ENCODE data around the gene EGFL6. TPM values are rescaled to one million over a fixed set of nuclear protein-coding genes. Genes with fewer than 3 reads are reported as not detected.

The EGFL6 gene
- total RNA-seq, 1 experiment from 2014 or later = 0.96 TPM

DNA sequence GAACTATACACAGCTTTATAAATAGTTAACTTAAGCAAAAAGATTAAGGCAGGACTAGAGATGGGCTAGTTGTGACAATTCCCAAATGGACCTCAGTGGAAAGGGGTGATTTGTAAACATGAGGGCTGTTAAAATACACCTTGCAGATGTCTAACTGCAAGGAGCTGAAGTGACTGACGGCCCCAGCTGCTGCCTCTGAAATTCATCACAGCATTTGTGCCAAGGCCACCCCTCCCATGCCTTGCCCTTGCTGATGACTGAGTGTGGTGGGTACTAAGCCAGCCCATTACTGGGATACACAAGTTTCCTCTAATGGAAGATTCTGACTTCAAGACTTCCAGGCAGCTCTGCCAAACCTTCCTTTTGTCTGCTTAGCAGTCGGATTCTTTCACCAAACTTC, 23.7 kb upstream of the EGFL6 start:
- H3K4me3 Mint-ChIP-seq = no peak overlapping the region
- CTCF ChIA-PET = no interaction called here
- 0 out of 2 replicates have a peak, but pooled peaks cover 4% of the 10 kb centered on the region for H3K4me1 Mint-ChIP-seq
- POLR2A ChIA-PET = no interaction called here
- DNase-seq (ENCODE audit: low spot score) = no peak
- no peak for TF ChIP-seq NR1H2 (CRISPR knock-in tag; IDR thresholded peaks at IDR 0.05)
- no peak for TF ChIP-seq TEAD1 (CRISPR knock-in tag; IDR thresholded peaks at IDR 0.05)
- TF ChIP-seq FOXP1 (CRISPR knock-in tag; IDR thresholded peaks at IDR 0.05; ENCODE audit: borderline replicate concordance) = no peak
- H3K27me3 Mint-ChIP-seq (ENCODE audit: low read depth) = no peaks in the 10 kb centered on the region
- ATAC-seq = no peak
- no peaks in the 10 kb centered on the region for H3K9me3 Mint-ChIP-seq
- H3K27ac Mint-ChIP-seq = no peak overlapping the region
- H3K36me3 Mint-ChIP-seq = no peaks in the 10 kb centered on the region

DNA sequence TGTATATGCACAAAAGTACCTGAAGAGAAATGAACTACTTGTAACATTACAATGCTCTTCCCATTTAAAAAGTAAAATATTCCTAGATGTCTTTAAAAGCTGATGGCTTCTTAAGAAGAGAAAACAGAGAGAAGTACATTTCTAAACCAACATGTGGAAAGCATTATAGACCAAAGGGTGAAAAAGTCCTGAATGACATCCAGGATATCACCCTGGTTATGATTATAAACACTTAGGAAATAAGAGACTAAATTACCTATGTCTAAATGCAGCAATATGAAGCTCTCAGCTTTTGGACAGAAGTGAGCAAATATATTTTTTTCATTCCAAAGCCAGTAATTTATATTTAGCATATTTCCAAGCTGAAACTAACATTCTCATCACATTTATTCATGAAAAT, 21.7 kb upstream of the EGFL6 start:
- Mint-ChIP-seq H3K9me3 (no peaks in the 10 kb centered on the region), H3K4me3 (no peak overlapping the region), H3K27me3 (ENCODE audit: low read depth) (no peaks in the 10 kb centered on the region), H3K27ac (no peak overlapping the region), H3K36me3 (no peaks in the 10 kb centered on the region), H3K4me1 (0 out of 2 replicates have a peak, but pooled peaks cover 4% of the 10 kb centered on the region)
- DNase-seq (ENCODE audit: low spot score) (no peak), ATAC-seq (no peak)
- ChIA-PET CTCF (no interaction called here), POLR2A (no interaction called here)
- no peak for TF ChIP-seq ZNF138 (CRISPR knock-in tag; conservative IDR thresholded peaks at IDR 0.05)
- TF ChIP-seq, protein P1, sequence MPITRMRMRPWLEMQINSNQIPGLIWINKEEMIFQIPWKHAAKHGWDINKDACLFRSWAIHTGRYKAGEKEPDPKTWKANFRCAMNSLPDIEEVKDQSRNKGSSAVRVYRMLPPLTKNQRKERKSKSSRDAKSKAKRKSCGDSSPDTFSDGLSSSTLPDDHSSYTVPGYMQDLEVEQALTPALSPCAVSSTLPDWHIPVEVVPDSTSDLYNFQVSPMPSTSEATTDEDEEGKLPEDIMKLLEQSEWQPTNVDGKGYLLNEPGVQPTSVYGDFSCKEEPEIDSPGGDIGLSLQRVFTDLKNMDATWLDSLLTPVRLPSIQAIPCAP (CRISPR knock-in tag; IDR thresholded peaks at IDR 0.05) = no peak
- no peak for TF ChIP-seq TCF7 (CRISPR knock-in tag; IDR thresholded peaks at IDR 0.05; ENCODE audit: low read depth)
- no peak for TF ChIP-seq TEAD1 (CRISPR knock-in tag; IDR thresholded peaks at IDR 0.05)
- TF ChIP-seq, protein P2, sequence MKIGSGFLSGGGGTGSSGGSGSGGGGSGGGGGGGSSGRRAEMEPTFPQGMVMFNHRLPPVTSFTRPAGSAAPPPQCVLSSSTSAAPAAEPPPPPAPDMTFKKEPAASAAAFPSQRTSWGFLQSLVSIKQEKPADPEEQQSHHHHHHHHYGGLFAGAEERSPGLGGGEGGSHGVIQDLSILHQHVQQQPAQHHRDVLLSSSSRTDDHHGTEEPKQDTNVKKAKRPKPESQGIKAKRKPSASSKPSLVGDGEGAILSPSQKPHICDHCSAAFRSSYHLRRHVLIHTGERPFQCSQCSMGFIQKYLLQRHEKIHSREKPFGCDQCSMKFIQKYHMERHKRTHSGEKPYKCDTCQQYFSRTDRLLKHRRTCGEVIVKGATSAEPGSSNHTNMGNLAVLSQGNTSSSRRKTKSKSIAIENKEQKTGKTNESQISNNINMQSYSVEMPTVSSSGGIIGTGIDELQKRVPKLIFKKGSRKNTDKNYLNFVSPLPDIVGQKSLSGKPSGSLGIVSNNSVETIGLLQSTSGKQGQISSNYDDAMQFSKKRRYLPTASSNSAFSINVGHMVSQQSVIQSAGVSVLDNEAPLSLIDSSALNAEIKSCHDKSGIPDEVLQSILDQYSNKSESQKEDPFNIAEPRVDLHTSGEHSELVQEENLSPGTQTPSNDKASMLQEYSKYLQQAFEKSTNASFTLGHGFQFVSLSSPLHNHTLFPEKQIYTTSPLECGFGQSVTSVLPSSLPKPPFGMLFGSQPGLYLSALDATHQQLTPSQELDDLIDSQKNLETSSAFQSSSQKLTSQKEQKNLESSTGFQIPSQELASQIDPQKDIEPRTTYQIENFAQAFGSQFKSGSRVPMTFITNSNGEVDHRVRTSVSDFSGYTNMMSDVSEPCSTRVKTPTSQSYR (CRISPR knock-in tag; IDR thresholded peaks at IDR 0.05) = no peak
- no peak for TF ChIP-seq ZNF671 (CRISPR knock-in tag; IDR thresholded peaks at IDR 0.05)
- no peak for TF ChIP-seq ATF3 (CRISPR knock-in tag; conservative IDR thresholded peaks at IDR 0.05)
- no peak for TF ChIP-seq E2F4 (CRISPR knock-in tag; IDR thresholded peaks at IDR 0.05; ENCODE audit: borderline replicate concordance, low read depth)
- TF ChIP-seq SOX15 (CRISPR knock-in tag; IDR thresholded peaks at IDR 0.05) = no peak
- no peak for TF ChIP-seq GRHL2 (CRISPR knock-in tag; IDR thresholded peaks at IDR 0.05; ENCODE audit: insufficient replicate concordance, severe bottlenecking)

DNA sequence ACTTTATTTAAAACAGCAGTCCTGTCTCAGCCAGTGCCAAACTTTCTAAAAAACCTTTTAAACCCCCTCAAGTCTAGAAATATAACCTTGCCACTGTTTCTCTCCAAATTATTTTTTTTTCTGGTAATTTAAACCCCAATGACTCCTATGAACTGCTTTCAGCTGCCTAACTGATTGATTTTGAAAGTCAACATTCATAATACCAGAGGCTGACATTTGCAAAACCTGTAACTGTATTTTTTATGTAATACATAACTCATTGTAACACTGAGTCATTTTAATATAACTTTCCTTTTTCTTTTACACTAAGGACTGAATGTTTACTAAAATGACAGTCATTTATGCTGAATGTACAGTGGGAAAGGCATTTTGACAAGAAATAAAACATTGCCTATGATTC, 19.1 kb upstream of the EGFL6 start:
- no peak for ATAC-seq
- H3K36me3 Mint-ChIP-seq = no peaks in the 10 kb centered on the region
- POLR2A ChIA-PET = no interaction called here
- no peak overlapping the region for H3K27ac Mint-ChIP-seq
- DNase-seq (ENCODE audit: low spot score) = no peak
- TF ChIP-seq USF2 (CRISPR knock-in tag; IDR thresholded peaks at IDR 0.05) = no peak
- TF ChIP-seq, protein P3, sequence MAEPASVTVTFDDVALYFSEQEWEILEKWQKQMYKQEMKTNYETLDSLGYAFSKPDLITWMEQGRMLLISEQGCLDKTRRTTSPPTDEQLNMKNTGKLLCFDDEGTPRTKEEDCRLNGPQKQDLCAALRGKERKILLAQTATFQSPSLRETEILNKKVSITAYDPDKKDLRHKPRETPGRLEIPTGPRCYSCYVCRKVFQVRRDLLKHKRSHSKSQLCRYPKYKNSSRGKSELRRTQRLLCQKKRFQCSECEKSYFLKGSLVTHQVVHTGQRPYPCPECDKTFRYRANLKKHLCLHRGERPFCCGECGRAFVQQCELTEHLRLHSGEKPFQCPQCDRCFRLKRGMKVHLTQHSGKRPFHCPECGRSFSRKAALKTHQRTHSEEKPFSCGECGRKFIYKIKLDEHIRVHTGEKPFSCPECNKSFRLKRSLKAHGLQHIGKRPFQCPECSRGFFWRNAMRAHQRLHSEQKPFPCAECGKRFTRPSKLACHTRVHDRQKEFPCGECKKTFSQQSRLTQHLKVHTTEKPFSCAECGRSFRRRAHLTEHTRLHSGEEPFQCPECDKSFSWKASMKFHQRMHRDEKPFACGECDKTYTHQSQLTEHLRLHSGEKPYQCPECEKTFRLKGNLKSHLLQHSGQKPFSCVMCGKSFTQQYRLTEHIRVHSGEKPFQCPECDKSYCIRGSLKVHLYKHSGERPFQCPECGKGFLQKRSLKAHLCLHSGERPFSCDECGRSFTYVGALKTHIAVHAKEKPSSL (CRISPR knock-in tag; conservative IDR thresholded peaks at IDR 0.05) = no peak
- no peak for TF ChIP-seq ZNF423 (CRISPR knock-in tag; IDR thresholded peaks at IDR 0.05)
- TF ChIP-seq, protein P4, sequence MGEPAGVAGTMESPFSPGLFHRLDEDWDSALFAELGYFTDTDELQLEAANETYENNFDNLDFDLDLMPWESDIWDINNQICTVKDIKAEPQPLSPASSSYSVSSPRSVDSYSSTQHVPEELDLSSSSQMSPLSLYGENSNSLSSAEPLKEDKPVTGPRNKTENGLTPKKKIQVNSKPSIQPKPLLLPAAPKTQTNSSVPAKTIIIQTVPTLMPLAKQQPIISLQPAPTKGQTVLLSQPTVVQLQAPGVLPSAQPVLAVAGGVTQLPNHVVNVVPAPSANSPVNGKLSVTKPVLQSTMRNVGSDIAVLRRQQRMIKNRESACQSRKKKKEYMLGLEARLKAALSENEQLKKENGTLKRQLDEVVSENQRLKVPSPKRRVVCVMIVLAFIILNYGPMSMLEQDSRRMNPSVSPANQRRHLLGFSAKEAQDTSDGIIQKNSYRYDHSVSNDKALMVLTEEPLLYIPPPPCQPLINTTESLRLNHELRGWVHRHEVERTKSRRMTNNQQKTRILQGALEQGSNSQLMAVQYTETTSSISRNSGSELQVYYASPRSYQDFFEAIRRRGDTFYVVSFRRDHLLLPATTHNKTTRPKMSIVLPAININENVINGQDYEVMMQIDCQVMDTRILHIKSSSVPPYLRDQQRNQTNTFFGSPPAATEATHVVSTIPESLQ (CRISPR knock-in tag; IDR thresholded peaks at IDR 0.05) = no peak
- TF ChIP-seq OVOL2 (CRISPR knock-in tag; IDR thresholded peaks at IDR 0.05; ENCODE audit: borderline replicate concordance) = no peak
- no peak for TF ChIP-seq ZNF416 (CRISPR knock-in tag; IDR thresholded peaks at IDR 0.05)
- TF ChIP-seq HMGA2 (CRISPR knock-in tag; IDR thresholded peaks at IDR 0.05) = no peak
- no peak for TF ChIP-seq ZNF671 (CRISPR knock-in tag; IDR thresholded peaks at IDR 0.05)
- TF ChIP-seq ZBTB21 (CRISPR knock-in tag; IDR thresholded peaks at IDR 0.05; ENCODE audit: borderline replicate concordance) = no peak
- TF ChIP-seq TCF7 (CRISPR knock-in tag; IDR thresholded peaks at IDR 0.05; ENCODE audit: low read depth) = no peak
- TF ChIP-seq MYBL2 (CRISPR knock-in tag; IDR thresholded peaks at IDR 0.05) = no peak
- no peaks in the 10 kb centered on the region for H3K4me1 Mint-ChIP-seq
- CTCF ChIA-PET = no interaction called here
- H3K9me3 Mint-ChIP-seq = no peaks in the 10 kb centered on the region
- no peak overlapping the region for H3K4me3 Mint-ChIP-seq
- no peaks in the 10 kb centered on the region for H3K27me3 Mint-ChIP-seq (ENCODE audit: low read depth)
